HepG2 (cell line): ENCODE results near the gene CACNA1G. TPM values are rescaled to one million over a fixed set of nuclear protein-coding genes. Genes with fewer than 3 reads are reported as not detected.

Experiments used
- ELF3 ChIP-seq: IDR thresholded peaks from 2 replicates; pipeline ENCODE4 v1.6.1; 2016; ENCODE audit warnings: missing genetic modification reagents, missing compliant biosample characterization
- EZH2 ChIP-seq: conservative IDR thresholded peaks from 2 replicates; pipeline ENCODE4 v1.6.1; 2012; ENCODE audit warnings: mild to moderate bottlenecking, low read depth, low read length, moderate library complexity
- FOSL1 ChIP-seq: sonication (generic); formaldehyde crosslinking; IDR thresholded peaks from 2 replicates; pipeline ENCODE4 v1.9.0; 2021; ENCODE audit warnings: missing genetic modification reagents, borderline replicate concordance
- HIVEP1 ChIP-seq: sonication (generic); formaldehyde crosslinking; IDR thresholded peaks from 2 replicates; pipeline ENCODE4 v1.4.0; 2020; ENCODE audit warnings: mild to moderate bottlenecking, missing genetic modification reagents
- POGZ ChIP-seq: sonication (generic); formaldehyde crosslinking; IDR thresholded peaks from 2 replicates; pipeline ENCODE4 v1.4.0; 2020; ENCODE audit warnings: mild to moderate bottlenecking, missing genetic modification reagents
- ZFP36 ChIP-seq: fragments of 150-350 bp; IDR thresholded peaks from 2 replicates; pipeline ENCODE4 v1.6.1; 2018; ENCODE audit warnings: borderline replicate concordance, low read length, low read depth; ENCODE audit not compliant: partially characterized antibody
- ZNF549 ChIP-seq: sonication (generic); formaldehyde crosslinking; IDR thresholded peaks from 2 replicates; pipeline ENCODE4 v1.5.0; 2020; ENCODE audit warnings: missing genetic modification reagents
- polyA plus RNA-seq, 8 experiments: library from polyadenylated mRNA; depleted of rRNA in 3 of 8; stranded (reverse) in 7 of 8; unstranded in 1 of 8; fragments of >200 nt; fragmentation: Illumina TruSeq in 4 of 8; extraction: Trizol in 4 of 8; gene quantifications; 2 replicates each; pipeline versions ENCODE4 v1.2.1 to v1.2.3, GENCODE V29; 2011 to 2016; ENCODE audit warnings: low read depth in 4 of 8, missing spikeins in 1 of 8, mixed read lengths in 1 of 8; ENCODE audit not compliant: insufficient read depth in 1 of 8
- total RNA-seq, 5 experiments: library from RNA; depleted of rRNA; stranded (reverse); fragments of >200 nt; fragmentation: Illumina TruSeq; extraction: Trizol; gene quantifications; 2 replicates each; pipeline ENCODE4 v1.2.3, GENCODE V29; 2016; ENCODE audit warnings: low read depth in 1 of 5
- TF ChIP-seq, protein P1 (sequence below): sonication (generic); formaldehyde crosslinking; IDR thresholded peaks from 2 replicates; pipeline ENCODE4 v1.4.0; 2020; ENCODE audit warnings: missing genetic modification reagents, borderline replicate concordance
- TF ChIP-seq, protein P2 (sequence below): sonication (generic); formaldehyde crosslinking; IDR thresholded peaks from one replicate; pipeline ENCODE4 v1.5.1; 2020; ENCODE audit warnings: mild to moderate bottlenecking, missing genetic modification reagents; ENCODE audit errors: not compliant biosample characterization
- TF ChIP-seq, protein P3 (sequence below): IDR thresholded peaks from 2 replicates; pipeline ENCODE4 v1.6.1; 2012; ENCODE audit warnings: inconsistent platforms
- TF ChIP-seq, protein P4 (sequence below): fragments of 450-650 bp; IDR thresholded peaks from 2 replicates; pipeline ENCODE4 v1.6.1; 2016

The CACNA1G gene
- total and polyA plus RNA-seq, 2 of the 13 experiments (the other 11 are each of a cell fraction or from before 2014, with no cell fraction given), result 0.02 TPM; not detected in 1

DNA sequence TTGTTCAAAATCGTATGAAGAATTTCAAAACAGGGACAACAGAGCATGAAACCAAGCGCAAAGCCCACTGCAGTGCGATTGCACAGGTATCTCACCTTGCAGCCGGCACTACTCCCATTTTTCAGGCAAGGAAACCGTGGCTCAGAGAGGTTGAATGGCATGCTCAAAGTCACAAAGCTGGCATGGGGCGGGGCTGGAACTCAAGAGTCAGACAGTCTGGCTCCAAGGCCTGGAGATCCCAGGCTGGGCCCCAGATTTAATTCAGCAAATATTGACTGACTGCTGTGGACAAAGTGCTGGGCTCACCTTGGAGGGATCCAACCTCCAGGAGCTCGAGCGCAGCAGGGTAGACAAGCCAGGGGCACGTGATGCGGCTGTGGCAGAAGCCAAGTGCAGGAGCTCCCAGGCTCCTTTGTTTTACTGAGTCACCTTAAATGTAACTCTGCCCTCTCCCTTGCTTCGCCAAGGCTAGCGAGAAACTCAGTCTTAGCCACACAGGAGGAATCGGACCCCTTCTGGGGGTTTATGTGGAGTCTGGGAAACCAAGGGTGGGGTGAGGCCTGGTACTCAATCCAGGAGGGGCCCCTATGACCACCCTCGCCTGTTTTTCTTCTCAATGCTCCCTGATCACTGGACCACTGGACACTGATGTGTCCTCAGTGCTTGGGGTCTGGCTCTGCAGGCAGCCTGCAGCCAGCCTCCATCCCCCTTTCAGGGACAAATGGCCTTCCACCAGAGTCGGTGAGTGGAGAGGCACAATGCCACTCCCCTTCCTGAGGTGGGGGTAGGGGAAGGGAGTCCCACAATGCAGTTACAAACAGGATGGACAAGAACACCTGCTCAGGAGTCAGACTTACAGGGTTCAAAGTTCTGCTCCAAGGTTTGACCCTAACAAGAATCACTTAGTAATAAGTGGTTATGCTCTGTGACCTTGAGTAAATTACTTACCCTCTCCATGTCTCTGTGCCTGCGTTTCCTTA is 17.4 kb upstream of the CACNA1G start (continued):
- TF ChIP-seq, protein P1, sequence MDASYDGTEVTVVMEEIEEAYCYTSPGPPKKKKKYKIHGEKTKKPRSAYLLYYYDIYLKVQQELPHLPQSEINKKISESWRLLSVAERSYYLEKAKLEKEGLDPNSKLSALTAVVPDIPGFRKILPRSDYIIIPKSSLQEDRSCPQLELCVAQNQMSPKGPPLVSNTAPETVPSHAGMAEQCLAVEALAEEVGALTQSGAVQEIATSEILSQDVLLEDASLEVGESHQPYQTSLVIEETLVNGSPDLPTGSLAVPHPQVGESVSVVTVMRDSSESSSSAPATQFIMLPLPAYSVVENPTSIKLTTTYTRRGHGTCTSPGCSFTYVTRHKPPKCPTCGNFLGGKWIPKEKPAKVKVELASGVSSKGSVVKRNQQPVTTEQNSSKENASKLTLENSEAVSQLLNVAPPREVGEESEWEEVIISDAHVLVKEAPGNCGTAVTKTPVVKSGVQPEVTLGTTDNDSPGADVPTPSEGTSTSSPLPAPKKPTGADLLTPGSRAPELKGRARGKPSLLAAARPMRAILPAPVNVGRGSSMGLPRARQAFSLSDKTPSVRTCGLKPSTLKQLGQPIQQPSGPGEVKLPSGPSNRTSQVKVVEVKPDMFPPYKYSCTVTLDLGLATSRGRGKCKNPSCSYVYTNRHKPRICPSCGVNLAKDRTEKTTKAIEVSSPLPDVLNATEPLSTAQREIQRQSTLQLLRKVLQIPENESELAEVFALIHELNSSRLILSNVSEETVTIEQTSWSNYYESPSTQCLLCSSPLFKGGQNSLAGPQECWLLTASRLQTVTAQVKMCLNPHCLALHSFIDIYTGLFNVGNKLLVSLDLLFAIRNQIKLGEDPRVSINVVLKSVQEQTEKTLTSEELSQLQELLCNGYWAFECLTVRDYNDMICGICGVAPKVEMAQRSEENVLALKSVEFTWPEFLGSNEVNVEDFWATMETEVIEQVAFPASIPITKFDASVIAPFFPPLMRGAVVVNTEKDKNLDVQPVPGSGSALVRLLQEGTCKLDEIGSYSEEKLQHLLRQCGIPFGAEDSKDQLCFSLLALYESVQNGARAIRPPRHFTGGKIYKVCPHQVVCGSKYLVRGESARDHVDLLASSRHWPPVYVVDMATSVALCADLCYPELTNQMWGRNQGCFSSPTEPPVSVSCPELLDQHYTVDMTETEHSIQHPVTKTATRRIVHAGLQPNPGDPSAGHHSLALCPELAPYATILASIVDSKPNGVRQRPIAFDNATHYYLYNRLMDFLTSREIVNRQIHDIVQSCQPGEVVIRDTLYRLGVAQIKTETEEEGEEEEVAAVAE, result no peak
- TF ChIP-seq, protein P2, sequence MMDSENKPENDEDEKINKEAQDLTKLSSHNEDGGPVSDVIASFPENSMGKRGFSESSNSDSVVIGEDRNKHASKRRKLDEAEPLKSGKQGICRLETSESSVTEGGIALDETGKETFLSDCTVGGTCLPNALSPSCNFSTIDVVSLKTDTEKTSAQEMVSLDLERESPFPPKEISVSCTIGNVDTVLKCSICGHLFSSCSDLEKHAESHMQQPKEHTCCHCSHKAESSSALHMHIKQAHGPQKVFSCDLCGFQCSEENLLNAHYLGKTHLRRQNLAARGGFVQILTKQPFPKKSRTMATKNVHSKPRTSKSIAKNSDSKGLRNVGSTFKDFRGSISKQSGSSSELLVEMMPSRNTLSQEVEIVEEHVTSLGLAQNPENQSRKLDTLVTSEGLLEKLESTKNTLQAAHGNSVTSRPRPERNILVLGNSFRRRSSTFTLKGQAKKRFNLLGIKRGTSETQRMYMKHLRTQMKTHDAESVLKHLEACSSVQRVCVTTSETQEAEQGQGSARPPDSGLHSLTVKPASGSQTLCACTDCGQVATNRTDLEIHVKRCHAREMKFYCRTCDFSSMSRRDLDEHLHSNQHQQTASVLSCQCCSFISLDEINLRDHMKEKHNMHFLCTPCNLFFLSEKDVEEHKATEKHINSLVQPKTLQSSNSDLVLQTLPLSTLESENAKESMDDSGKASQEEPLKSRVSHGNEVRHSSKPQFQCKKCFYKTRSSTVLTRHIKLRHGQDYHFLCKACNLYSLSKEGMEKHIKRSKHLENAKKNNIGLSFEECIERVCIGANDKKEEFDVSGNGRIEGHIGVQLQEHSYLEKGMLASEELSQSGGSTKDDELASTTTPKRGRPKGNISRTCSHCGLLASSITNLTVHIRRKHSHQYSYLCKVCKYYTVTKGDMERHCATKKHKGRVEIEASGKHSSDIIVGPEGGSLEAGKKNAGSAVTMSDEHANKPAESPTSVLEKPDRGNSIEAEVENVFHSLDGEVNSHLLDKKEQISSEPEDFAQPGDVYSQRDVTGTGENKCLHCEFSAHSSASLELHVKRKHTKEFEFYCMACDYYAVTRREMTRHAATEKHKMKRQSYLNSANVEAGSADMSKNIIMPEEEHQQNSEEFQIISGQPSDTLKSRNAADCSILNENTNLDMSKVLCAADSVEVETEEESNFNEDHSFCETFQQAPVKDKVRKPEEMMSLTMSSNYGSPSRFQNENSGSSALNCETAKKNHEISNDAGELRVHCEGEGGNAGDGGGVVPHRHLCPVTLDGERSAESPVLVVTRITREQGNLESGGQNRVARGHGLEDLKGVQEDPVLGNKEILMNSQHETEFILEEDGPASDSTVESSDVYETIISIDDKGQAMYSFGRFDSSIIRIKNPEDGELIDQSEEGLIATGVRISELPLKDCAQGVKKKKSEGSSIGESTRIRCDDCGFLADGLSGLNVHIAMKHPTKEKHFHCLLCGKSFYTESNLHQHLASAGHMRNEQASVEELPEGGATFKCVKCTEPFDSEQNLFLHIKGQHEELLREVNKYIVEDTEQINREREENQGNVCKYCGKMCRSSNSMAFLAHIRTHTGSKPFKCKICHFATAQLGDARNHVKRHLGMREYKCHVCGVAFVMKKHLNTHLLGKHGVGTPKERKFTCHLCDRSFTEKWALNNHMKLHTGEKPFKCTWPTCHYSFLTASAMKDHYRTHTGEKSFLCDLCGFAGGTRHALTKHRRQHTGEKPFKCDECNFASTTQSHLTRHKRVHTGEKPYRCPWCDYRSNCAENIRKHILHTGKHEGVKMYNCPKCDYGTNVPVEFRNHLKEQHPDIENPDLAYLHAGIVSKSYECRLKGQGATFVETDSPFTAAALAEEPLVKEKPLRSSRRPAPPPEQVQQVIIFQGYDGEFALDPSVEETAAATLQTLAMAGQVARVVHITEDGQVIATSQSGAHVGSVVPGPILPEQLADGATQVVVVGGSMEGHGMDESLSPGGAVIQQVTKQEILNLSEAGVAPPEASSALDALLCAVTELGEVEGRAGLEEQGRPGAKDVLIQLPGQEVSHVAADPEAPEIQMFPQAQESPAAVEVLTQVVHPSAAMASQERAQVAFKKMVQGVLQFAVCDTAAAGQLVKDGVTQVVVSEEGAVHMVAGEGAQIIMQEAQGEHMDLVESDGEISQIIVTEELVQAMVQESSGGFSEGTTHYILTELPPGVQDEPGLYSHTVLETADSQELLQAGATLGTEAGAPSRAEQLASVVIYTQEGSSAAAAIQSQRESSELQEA (CRISPR knock-in tag), result no peak
- TF ChIP-seq POGZ (CRISPR knock-in tag) (peak; percentile 57; the same call in 1 of the 2 replicates), FOSL1 (CRISPR knock-in tag) (peak; percentile 57; the same call in 1 of the 2 replicates), ZFP36 (peak; percentile 86), HIVEP1 (CRISPR knock-in tag) (no peak; the same call in 1 of the 2 replicates), EZH2 (no peak), ELF3 (peak; percentile 49), ZNF549 (no peak)
- TF ChIP-seq, protein P3, sequence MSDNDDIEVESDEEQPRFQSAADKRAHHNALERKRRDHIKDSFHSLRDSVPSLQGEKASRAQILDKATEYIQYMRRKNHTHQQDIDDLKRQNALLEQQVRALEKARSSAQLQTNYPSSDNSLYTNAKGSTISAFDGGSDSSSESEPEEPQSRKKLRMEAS, result peak; percentile 89
- TF ChIP-seq, protein P4, sequence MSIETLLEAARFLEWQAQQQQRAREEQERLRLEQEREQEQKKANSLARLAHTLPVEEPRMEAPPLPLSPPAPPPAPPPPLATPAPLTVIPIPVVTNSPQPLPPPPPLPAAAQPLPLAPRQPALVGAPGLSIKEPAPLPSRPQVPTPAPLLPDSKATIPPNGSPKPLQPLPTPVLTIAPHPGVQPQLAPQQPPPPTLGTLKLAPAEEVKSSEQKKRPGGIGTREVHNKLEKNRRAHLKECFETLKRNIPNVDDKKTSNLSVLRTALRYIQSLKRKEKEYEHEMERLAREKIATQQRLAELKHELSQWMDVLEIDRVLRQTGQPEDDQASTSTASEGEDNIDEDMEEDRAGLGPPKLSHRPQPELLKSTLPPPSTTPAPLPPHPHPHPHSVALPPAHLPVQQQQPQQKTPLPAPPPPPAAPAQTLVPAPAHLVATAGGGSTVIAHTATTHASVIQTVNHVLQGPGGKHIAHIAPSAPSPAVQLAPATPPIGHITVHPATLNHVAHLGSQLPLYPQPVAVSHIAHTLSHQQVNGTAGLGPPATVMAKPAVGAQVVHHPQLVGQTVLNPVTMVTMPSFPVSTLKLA, result peak; percentile 40
